Neuron (in vitro differentiated cells): ENCODE results near the gene APEX1.
"Not testable (repeated sequence)": the region's sequence is repeated elsewhere in the genome, so short reads cannot be mapped to it uniquely, and the experiment has no call there.

Source experiments
- H2AFZ ChIP-seq: one replicate; pipeline ENCODE4 v1.6.1; 2013; ENCODE audit warnings: low read depth, mild to moderate bottlenecking, inconsistent platforms, low read length, moderate library complexity
- H3K27me3 ChIP-seq: one replicate; pipeline ENCODE4 v1.6.1; 2013; ENCODE audit warnings: low read length; ENCODE audit not compliant: insufficient read depth
- H3K36me3 ChIP-seq: one replicate; pipeline ENCODE4 v1.6.1; 2013; ENCODE audit warnings: low read length; ENCODE audit not compliant: insufficient read depth
- H3K4me1 ChIP-seq: one replicate; pipeline ENCODE4 v1.6.1; 2013; ENCODE audit warnings: low read length; ENCODE audit not compliant: insufficient read depth
- H3K4me3 ChIP-seq: 2 replicates; pipeline ENCODE4 v1.5.1; 2013; ENCODE audit warnings: mild to moderate bottlenecking, low read length, moderate library complexity
- H3K9me3 ChIP-seq: one replicate; pipeline ENCODE4 v1.6.1; 2013; ENCODE audit warnings: low read length

APEX1 gene

DNA sequence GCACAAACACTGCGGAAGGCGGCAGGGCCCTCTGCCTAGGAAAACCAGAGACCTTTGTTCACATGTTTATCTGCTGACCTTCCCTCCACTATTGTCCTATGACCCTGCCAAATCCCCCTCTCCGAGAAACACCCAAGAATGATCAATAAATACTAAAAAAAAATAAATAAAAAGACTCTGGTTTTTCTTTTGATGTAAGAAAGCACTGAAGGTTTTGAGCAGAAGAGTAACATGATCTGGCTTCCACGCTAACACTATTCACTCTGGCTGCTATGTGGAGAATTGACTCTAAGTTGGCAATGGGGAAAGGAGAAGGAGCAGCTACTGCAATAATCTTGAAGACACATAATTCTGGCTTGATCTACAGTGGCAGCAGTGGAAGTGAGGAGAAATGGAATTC, 11.4 kb upstream of the APEX1 start:
- not testable (repeated sequence) for H2AFZ ChIP-seq, H3K27me3 ChIP-seq, H3K4me1 ChIP-seq, H3K9me3 ChIP-seq, H3K4me3 ChIP-seq
- peaks cover 40% of the 10 kb centered on the region for H3K36me3 ChIP-seq

DNA sequence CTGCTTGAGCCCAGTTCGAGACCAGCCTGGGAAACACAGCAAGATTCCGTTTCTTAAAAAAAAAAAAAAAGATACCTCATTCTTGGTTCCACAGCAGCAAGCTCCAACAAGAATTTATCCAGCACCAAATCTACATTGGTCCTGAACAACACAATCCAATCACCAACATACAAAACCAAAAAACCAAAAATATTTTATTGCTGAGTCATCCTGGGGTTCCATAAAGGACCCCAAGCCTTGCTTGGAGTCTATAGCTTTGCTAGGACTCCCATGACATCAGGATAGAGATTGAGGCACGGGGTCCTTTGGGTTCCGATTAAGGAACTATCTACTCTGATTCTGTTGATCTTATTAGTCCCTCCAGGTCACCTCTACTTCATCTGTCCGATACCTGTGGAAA, 8.1 kb upstream of the APEX1 start:
- Histone ChIP-seq H3K27me3 (no peaks in the 10 kb centered on the region), H3K9me3 (peaks cover 4% of the 10 kb centered on the region), H3K36me3 (peaks cover 63% of the 10 kb centered on the region), H3K4me1 (no peaks in the 10 kb centered on the region), H2AFZ (no peak overlapping the region), H3K4me3 (no peak overlapping the region)

DNA sequence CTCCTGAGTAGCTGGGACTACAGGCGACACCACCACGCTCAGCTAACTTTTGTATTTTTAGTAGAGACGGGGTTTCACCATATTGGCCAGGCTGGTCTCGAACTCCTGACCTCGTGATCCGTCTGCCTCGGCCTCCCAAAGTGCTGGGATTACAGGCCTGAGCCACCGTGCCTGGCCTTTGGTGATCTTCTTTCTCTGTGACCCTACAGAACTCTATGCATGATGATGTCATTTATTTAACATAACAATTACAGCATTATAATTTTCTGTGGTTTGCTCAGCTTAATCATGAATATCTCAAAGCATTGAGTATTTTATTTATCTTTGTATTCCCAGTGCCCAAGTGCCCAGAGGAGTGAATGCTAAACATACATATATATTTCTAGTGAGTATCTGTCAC, 2.2 kb upstream of the APEX1 start:
- Histone ChIP-seq H3K4me1 (peaks cover 18% of the 10 kb centered on the region), H3K36me3 (peaks cover 62% of the 10 kb centered on the region)
- H3K9me3 ChIP-seq, H2AFZ ChIP-seq, H3K4me3 ChIP-seq, H3K27me3 ChIP-seq: not testable (repeated sequence)

DNA sequence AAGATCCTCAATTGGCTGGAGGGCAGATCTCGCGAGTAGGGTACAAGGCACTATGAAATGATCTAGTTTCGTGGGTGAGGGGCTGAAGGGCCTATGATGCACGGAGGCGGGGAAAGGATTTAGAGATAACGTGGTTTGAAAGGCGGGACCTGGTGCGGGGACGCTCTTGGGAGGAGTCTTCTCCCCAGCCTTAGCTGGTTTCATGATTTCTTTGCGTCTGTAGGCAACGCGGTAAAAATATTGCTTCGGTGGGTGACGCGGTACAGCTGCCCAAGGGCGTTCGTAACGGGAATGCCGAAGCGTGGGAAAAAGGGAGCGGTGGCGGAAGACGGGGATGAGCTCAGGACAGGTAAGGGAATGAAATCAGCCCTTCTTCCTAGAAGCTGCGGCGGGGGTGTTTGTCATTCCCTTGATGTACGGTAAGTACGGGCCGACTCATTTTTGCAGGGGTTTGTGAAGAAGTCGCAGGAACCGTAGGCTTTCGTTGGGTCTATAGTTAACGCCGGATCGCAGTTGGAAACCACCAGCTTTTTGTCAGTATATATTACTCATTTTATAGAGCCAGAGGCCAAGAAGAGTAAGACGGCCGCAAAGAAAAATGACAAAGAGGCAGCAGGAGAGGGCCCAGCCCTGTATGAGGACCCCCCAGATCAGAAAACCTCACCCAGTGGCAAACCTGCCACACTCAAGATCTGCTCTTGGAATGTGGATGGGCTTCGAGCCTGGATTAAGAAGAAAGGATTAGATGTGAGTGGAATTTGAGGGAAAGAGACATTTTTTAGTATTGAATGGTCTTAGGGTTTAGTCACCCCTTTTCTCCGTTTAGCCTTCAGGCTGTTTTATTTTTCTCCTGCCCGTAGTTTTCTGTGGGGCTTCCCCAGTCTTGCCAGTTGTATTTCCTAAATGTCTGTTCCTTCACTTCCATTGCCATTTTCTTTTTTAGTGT, 602 bp downstream of the APEX1 start:
- Histone ChIP-seq H3K4me3 (peak overlapping the region; percentile 85), H3K4me1 (peaks cover 30% of the 10 kb centered on the region), H2AFZ (peak overlapping the region; percentile 46), H3K9me3 (no peaks in the 10 kb centered on the region), H3K36me3 (peaks cover 58% of the 10 kb centered on the region), H3K27me3 (no peaks in the 10 kb centered on the region)

DNA sequence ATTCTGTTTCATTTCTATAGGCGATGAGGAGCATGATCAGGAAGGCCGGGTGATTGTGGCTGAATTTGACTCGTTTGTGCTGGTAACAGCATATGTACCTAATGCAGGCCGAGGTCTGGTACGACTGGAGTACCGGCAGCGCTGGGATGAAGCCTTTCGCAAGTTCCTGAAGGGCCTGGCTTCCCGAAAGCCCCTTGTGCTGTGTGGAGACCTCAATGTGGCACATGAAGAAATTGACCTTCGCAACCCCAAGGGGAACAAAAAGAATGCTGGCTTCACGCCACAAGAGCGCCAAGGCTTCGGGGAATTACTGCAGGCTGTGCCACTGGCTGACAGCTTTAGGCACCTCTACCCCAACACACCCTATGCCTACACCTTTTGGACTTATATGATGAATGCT, 1.9 kb downstream of the APEX1 start:
- Histone ChIP-seq H3K4me3 (peak overlapping the region; percentile 85), H3K9me3 (no peaks in the 10 kb centered on the region), H3K4me1 (peaks cover 30% of the 10 kb centered on the region), H3K27me3 (no peaks in the 10 kb centered on the region), H3K36me3 (peaks cover 53% of the 10 kb centered on the region), H2AFZ (no peak overlapping the region)

DNA sequence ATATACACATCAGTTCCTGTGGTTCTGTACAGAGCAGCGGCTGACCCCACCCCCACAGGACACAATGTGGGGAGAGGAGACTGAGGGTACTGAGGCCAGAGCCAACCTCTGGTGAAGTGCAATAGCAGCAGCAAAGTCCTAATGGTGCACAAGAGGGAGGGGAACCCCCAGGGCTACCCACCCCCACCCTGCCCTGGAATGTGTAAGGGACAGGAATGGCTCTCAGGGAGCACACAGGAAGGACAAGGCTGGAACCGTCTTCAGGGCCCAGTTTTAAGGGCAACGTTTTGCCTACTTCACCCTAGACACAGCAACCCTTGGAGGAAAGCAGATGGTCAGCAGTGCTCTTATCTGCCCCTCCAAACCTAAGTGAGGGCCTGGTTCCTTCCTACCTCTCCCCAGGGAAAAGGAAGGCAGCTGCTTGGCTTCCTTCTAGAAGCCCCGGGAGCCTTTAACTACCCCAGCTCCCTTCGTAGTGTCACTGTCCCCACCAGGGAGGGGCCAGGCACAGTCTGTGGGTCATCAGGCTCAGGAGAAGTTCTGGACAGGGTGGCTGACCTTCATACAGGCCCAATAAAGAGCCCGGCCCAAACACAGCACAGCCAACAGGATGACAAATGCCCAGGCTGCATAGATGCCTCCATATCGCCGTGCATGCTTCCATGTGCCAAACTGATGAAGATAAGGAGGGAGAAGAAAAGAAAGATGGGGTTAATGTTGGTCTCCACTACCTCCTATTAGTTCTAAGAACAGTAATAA, 3.2 kb downstream of the APEX1 start:
- Histone ChIP-seq H3K9me3 (no peaks in the 10 kb centered on the region), H3K4me1 (peaks cover 36% of the 10 kb centered on the region), H3K36me3 (peaks cover 42% of the 10 kb centered on the region), H3K27me3 (no peaks in the 10 kb centered on the region), H3K4me3 (no peak overlapping the region), H2AFZ (no peak overlapping the region)

DNA sequence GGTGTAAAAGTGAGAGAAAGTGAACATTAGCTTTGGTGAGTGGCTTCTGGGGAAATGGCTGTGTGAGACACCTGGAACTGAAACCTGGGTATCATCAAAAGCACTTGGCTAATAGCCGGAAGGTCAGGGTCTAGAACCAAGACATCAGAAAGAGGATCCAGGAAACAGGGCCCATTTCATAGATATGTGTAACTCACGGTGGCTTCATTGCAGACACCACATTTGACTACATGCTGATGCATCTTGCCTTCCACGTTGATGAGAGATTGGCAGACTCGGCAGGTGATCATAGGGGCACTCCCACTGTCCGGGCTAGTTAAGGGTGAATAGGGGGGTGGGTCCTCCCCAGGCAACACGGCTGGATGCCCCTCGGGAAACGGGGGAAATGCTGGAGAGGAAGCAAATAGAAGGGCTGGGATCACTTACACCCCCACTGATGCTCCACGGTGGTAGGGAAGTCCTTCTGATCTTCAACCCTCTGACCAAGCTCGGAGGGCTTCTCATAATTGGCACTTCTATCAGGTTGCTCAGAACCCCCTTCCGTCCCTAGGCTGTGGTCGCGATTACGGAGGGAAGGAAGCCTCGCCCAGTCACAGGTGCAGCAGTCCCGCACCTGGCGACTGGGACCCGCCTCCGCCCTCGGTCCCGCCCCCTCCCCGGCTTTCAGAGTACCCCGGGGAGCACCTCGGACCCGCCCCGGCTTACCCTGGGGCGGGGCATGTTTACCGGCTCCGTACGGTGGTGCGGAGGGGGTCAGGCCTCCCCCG, 5.6 kb downstream of the APEX1 start:
- Histone ChIP-seq H2AFZ (no peak overlapping the region), H3K4me1 (peaks cover 33% of the 10 kb centered on the region), H3K9me3 (no peaks in the 10 kb centered on the region), H3K27me3 (no peaks in the 10 kb centered on the region), H3K36me3 (peaks cover 42% of the 10 kb centered on the region), H3K4me3 (peak overlapping the region; percentile 97)

DNA sequence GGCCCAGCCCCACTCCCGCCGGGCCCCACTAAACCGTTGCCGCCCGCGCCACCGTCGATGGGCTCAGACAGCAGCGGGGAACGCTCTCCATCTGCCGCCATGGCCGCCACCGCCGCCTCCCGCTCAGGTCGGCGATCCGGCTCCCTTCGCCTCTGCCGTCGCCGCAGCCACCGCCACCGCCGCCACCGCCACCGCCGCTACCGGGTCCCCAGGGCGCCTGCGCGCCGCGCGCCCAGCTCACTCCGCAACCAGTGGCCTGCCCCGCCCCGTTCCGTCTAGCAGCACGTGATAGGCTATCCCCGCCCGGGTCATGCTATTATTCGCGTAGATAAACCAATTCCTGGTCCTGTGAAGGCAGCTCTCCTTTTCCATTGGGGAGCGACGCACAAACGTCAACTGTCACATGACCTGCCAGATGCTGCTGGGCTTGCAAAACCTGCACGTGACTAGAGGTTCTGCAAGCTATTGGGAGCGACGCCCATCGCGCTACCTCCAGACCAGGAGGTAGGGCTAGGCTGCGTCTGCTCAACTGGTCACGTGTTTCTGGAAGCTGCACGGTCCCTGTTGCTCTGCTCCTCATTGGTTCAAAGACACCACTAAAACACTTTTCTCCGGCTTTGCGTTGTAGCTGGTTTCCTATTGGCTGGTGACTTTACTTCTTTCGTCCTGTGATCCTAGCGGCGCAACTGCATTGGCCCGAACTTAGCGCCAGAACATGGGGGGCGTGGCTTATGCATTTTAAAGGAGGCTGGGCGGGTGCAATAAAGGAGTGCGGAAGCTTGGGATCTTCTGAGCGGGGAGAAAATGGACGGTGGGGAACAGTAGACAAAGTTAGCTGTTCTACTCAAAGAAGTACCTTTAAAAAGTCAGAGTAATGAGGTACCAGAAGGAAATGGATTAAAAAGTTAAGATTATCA, 6.5 kb downstream of the APEX1 start, which contains the start of gene PIP4P1:
Gene PIP4P1, minus strand, starts transcription at position 210 of the 917 bp plus-strand sequence. Its CDS starts 109 bp downstream, at position 101.
- Histone ChIP-seq H3K36me3 (peaks cover 36% of the 10 kb centered on the region), H3K4me1 (peaks cover 26% of the 10 kb centered on the region), H3K4me3 (peak within 1 kb of the TSS; percentile 97), H3K9me3 (no peaks in the 10 kb centered on the region), H2AFZ (no peak within 1 kb of the TSS), H3K27me3 (peaks cover 3% of the 10 kb centered on the region)

DNA sequence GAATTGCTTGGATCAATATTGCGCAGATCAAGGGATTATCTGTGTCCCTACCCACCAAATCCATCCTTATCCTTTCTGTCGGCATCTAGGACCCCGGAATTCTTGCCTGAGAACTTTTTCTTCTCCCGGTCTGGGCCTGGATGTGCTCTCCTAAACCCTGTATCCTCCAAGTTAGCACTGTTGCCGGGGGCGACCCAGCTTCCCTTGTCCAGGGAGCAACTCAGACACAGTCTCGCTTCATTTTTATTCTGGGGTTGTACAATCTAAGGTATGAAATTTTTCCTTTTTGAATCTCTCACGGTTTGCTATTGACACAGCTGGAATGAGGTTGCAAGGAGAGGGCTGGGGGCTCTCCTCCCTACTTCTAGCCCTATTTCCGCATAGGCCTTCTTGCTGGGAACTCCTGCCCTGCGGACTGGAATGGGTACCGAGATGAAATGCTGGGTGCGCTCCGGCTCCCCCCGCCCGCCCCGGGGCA, 13.8 kb downstream of the APEX1 start:
- Histone ChIP-seq H3K4me1 (peaks cover 13% of the 10 kb centered on the region), H3K27me3 (peaks cover 4% of the 10 kb centered on the region), H3K9me3 (no peaks in the 10 kb centered on the region), H2AFZ (peak overlapping the region; percentile 57), H3K4me3 (peak overlapping the region; percentile 60), H3K36me3 (peaks cover 4% of the 10 kb centered on the region)

DNA sequence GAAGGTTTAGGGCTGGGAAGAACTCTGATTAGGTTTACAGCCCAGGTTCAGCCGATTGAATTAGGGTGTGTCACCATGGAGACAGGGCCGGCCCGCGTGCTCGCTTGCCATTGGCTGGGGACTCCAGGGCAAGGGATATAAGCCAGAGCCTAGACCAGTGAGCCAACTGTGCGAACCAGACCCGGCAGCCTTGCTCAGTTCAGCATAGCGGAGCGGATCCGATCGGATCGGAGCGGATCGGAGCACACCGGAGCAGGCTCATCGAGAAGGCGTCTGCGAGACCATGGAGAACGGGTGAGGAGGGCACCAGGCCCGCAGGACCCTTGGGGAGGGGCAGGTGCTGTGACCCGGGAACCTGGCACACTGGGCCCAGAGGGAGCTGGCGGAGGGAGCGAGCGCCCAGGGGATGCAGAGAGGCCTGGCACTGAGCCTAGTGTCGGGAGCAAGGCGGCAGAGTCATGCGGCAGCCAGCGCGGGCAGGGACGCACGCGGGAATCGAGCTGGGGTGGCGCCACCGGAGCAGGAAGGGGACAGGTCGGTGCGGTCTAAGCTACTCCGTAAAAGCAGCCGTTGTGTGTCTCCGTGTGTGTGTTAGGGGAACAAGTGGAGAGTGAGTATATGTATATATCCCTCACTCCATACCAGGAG, 14.3 kb downstream of the APEX1 start, which contains the start of gene PNP:
Gene PNP, plus strand, starts transcription at position 165 of the 648 bp plus-strand sequence. Its CDS starts 119 bp downstream, at position 284.
- Histone ChIP-seq H3K4me1 (peaks cover 13% of the 10 kb centered on the region), H2AFZ (peak within 1 kb of the TSS; percentile 57), H3K9me3 (no peaks in the 10 kb centered on the region)

DNA sequence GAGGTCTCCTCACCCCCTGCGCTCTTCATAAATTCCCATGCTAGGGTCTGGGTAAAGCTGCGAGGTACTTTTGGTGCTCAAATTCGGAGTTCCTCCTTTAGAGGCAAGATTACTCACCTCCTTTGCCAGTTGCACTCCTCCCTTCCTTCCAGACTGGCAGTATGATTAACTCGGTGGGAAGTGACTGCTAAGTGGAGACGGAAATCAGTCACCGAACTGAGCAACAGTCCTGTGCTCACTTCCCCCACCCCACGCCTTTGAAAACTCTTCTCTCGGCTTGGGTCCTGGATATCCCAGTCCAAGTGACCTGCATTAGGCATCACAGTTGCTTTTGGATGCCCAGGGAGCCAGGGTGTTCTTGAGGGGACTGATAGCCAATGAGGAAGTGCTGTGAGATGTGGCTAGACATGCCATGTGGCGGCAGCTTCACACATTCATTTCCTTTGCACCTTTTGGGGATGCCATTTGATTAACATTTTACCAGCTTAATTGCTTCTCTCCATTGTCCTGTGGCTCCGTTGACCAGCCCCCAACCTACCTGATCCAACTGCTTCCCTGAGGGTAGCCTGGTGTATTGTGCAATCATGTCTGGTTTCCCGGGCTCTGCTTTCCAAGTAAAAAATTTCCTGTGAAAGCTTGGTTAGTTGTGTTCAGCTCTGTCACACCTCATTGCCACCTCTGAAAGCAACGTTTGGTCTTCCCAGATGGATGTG, 15.0 kb downstream of the APEX1 start:
- peaks cover 13% of the 10 kb centered on the region for H3K4me1 ChIP-seq
- peak overlapping the region; percentile 57 for H2AFZ ChIP-seq
- H3K9me3 ChIP-seq, result no peaks in the 10 kb centered on the region
- H3K27me3 ChIP-seq, result peaks cover 4% of the 10 kb centered on the region
- peaks cover 12% of the 10 kb centered on the region for H3K36me3 ChIP-seq
- peak overlapping the region; percentile 60 for H3K4me3 ChIP-seq

More for the DNA sequence above, 14.3 kb downstream of the APEX1 start, which contains the start of gene PNP:
- peaks cover 6% of the 10 kb centered on the region for H3K36me3 ChIP-seq
- peaks cover 4% of the 10 kb centered on the region for H3K27me3 ChIP-seq
- peak within 1 kb of the TSS; percentile 60 for H3K4me3 ChIP-seq
